WTC11 (cell line): ENCODE results near the gene POLR3A.

Experiments used
- TF ChIP-seq, protein P1 (sequence below): fragments of 200-600 bp; IDR thresholded peaks from 2 replicates; pipeline ENCODE4 v1.8.0; 2022; ENCODE audit warnings: antibody characterized with exemption
- TF ChIP-seq, protein P2 (sequence below): sonication (generic); formaldehyde crosslinking; IDR thresholded peaks from 2 replicates; pipeline ENCODE4 v1.8.1; 2022; ENCODE audit warnings: low read depth, missing genetic modification reagents, borderline replicate concordance

DNA sequence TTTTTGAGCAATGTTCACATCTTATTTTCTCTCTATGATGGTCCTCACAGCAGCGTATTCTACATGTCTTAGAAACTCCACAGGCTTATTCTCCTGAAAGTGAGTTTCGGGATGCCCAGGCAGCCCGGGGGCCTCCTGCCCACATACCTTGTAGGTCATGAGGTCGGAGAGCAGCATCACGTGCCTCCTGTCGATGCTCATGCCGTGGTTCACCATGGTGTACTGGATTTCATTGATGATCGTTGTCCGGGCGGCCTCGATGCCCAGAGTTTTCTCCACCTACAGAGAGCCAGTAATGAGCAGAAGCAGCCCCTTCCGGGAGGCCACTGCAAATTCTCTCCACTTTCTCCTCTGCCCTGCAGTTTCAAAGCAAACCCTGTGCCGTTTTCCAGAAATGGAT, 48.0 kb downstream of the POLR3A start:
- TF ChIP-seq, protein P1, sequence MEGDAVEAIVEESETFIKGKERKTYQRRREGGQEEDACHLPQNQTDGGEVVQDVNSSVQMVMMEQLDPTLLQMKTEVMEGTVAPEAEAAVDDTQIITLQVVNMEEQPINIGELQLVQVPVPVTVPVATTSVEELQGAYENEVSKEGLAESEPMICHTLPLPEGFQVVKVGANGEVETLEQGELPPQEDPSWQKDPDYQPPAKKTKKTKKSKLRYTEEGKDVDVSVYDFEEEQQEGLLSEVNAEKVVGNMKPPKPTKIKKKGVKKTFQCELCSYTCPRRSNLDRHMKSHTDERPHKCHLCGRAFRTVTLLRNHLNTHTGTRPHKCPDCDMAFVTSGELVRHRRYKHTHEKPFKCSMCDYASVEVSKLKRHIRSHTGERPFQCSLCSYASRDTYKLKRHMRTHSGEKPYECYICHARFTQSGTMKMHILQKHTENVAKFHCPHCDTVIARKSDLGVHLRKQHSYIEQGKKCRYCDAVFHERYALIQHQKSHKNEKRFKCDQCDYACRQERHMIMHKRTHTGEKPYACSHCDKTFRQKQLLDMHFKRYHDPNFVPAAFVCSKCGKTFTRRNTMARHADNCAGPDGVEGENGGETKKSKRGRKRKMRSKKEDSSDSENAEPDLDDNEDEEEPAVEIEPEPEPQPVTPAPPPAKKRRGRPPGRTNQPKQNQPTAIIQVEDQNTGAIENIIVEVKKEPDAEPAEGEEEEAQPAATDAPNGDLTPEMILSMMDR = no peak
- TF ChIP-seq, protein P2, sequence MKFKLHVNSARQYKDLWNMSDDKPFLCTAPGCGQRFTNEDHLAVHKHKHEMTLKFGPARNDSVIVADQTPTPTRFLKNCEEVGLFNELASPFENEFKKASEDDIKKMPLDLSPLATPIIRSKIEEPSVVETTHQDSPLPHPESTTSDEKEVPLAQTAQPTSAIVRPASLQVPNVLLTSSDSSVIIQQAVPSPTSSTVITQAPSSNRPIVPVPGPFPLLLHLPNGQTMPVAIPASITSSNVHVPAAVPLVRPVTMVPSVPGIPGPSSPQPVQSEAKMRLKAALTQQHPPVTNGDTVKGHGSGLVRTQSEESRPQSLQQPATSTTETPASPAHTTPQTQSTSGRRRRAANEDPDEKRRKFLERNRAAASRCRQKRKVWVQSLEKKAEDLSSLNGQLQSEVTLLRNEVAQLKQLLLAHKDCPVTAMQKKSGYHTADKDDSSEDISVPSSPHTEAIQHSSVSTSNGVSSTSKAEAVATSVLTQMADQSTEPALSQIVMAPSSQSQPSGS = no peak
